Thyroid gland (tissue), 4 donors: ENCODE results near the gene PLCB1.

Experiments used
- CTCF ChIP-seq, 6 experiments: fragments of 200-600 bp in 3 of 6; fragments of 450-650 bp in 3 of 6; sonication (generic) in 3 of 6; IDR thresholded peaks; one replicate each; pipeline ENCODE4 v1.5.1; 2016 to 2019; ENCODE audit warnings: antibody characterized with exemption in 6 of 6, mild to moderate bottlenecking in 2 of 6, inconsistent platforms in 1 of 6, moderate library complexity in 1 of 6
- POLR2A ChIP-seq, 2 donors: fragments of 450-650 bp; IDR thresholded peaks; one replicate each; pipeline ENCODE4 v1.6.1; 2017; ENCODE audit warnings: antibody characterized with exemption in 2 of 2, mild to moderate bottlenecking in 2 of 2, moderate library complexity in 1 of 2

DNA sequence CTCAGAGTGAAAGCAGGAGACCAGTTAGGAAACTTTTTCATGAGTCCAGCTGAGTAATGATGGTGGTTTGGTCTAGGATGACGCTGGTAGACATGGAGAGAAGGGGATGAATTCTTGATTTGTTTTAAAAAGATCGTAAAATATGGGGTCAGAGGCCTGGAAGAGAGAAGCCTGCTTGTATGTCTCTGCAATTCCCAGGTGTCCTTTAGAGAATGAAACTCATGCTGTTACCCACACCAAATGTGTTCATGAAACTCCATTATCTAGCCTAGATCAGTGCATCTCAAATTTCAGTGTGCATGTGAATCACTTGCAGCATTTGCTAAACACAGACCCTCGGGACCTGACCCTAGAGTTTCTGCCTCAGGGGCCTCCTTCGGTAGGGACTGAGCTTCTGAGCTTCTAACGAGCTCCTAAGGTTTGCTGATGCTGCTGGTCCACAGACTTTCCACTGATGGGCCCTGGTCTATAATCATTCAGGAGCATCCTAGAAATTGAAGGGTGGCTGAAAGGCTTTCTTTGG is 634.9 kb downstream of the PLCB1 start:
- TF ChIP-seq CTCF (IDR thresholded peaks at IDR 0.05) (no peak), POLR2A (IDR thresholded peaks at IDR 0.05) (no peak)
